Stimulated activated naive CD4-positive, alpha-beta T cell treated with Interleukin-2 at 50 U/mL for 16 hours (primary cell): Measurements from ENCODE around the gene TPM4.

Source experiments
- DNase-seq: peaks from one replicate; lab custom pipeline; 2025; lab: John Stamatoyannopoulos, UW

The TPM4 gene

GRCh38 chr19:16127776-16128371 is 51.6 kb downstream of the TPM4 start:
- DNase-seq: no peak

GRCh38 chr19:16131648-16132047 is 55.4 kb downstream of the TPM4 start:
- DNase-seq: no peak

GRCh38 chr19:16133818-16134217 is 57.5 kb downstream of the TPM4 start:
- DNase-seq: no peak

- DNase-seq: no peak
Observed at GRCh38 chr19:16134510-16134909, 58.2 kb downstream of the TPM4 start.

GRCh38 chr19:16135430-16136127 is 59.3 kb downstream of the TPM4 start:
- no peak for DNase-seq

GRCh38 chr19:16136185-16136999 is 60.1 kb downstream of the TPM4 start:
- no peak for DNase-seq

GRCh38 chr19:16139752-16140151 is 63.5 kb downstream of the TPM4 start:
- no peak for DNase-seq

GRCh38 chr19:16141043-16141442 is 64.7 kb downstream of the TPM4 start:
- DNase-seq: no peak

GRCh38 chr19:16142032-16142580 is 65.8 kb downstream of the TPM4 start:
- DNase-seq: no peak

GRCh38 chr19:16143399-16144215 is 67.3 kb downstream of the TPM4 start, which contains the start of gene HSH2D:
HSH2D (plus strand) TSS chr19:16143685; CDS start chr19:16148751, 5,066 bp downstream.
- DNase-seq: peak; percentile 71

GRCh38 chr19:16144216-16144581 is 67.9 kb downstream of the TPM4 start:
- no peak for DNase-seq

- no peak for DNase-seq
Observed at GRCh38 chr19:16146112-16146511, 69.8 kb downstream of the TPM4 start.

GRCh38 chr19:16148443-16149229 is 72.3 kb downstream of the TPM4 start:
- no peak for DNase-seq
